Measurements from ENCODE around the gene AMZ1. TPM values are rescaled to one million over a fixed set of nuclear protein-coding genes. Genes with fewer than 3 reads are reported as not detected.
A peak's percentile ranks its signal among the peaks of the same experiment; 100 is the strongest.

The AMZ1 gene
- total RNA-seq, 1 experiment from 2014 or later, result 1.2 TPM

- no peak for DNase-seq (ENCODE audit: low read depth)
These were observed 62.0 kb downstream of the AMZ1 start for GRCh38 chr7:2750004-2750407.

- no peak for DNase-seq (ENCODE audit: low read depth)
These were observed 63.1 kb downstream of the AMZ1 start for GRCh38 chr7:2751086-2751485.

GRCh38 chr7:2753148-2753547 is 65.1 kb downstream of the AMZ1 start:
- DNase-seq (ENCODE audit: low read depth), result no peak

GRCh38 chr7:2754086-2754485 is 66.1 kb downstream of the AMZ1 start:
- DNase-seq (ENCODE audit: low read depth), result no peak

GRCh38 chr7:2754912-2755311 is 66.9 kb downstream of the AMZ1 start:
- DNase-seq (ENCODE audit: low read depth), result no peak

GRCh38 chr7:2755531-2755930 is 67.5 kb downstream of the AMZ1 start:
- DNase-seq (ENCODE audit: low read depth), result no peak

GRCh38 chr7:2757361-2757903 is 69.4 kb downstream of the AMZ1 start:
- DNase-seq (ENCODE audit: low read depth), result peak; percentile 89

- DNase-seq (ENCODE audit: low read depth), result peak; percentile 99
These were observed 70.1 kb downstream of the AMZ1 start for GRCh38 chr7:2757904-2758672.

GRCh38 chr7:2758673-2759616 is 70.9 kb downstream of the AMZ1 start:
- no peak for DNase-seq (ENCODE audit: low read depth)

GRCh38 chr7:2759736-2760097 is 71.7 kb downstream of the AMZ1 start:
- DNase-seq (ENCODE audit: low read depth), result no peak

- peak; percentile 52 for DNase-seq (ENCODE audit: low read depth)
These were observed 72.3 kb downstream of the AMZ1 start for GRCh38 chr7:2760098-2760889.

GRCh38 chr7:2761131-2761624 is 73.2 kb downstream of the AMZ1 start:
- DNase-seq (ENCODE audit: low read depth), result no peak

GRCh38 chr7:2761801-2762497 is 73.9 kb downstream of the AMZ1 start:
- DNase-seq (ENCODE audit: low read depth), result no peak

GRCh38 chr7:2763597-2763996 is 75.6 kb downstream of the AMZ1 start:
- no peak for DNase-seq (ENCODE audit: low read depth)

GRCh38 chr7:2764621-2765020 is 76.6 kb downstream of the AMZ1 start:
- DNase-seq (ENCODE audit: low read depth), result no peak

Other genes starting within 250 kb of the AMZ1 start
- gene GRIFIN, start 211.8 kb upstream of the AMZ1 start, total RNA-seq (2014; rRNA removed; shearing (Covaris generic)), result not detected in 2 replicates
- 4.9 and 11.9 TPM in 2 replicates for gene LFNG, start 168.4 kb upstream of the AMZ1 start, total RNA-seq (2014; rRNA removed; shearing (Covaris generic))
- gene BRAT1, start 132.7 kb upstream of the AMZ1 start, total RNA-seq (2014; rRNA removed; shearing (Covaris generic)), result 18.8 and 39.0 TPM in 2 replicates
- 7.9 and 11.2 TPM in 2 replicates for gene IQCE, start 129.2 kb upstream of the AMZ1 start, total RNA-seq (2014; rRNA removed; shearing (Covaris generic))
- gene TTYH3, start 56.2 kb upstream of the AMZ1 start, total RNA-seq (2014; rRNA removed; shearing (Covaris generic)), result 18.9 and 38.9 TPM in 2 replicates
- gene GNA12, start 156.1 kb downstream of the AMZ1 start, total RNA-seq (2014; rRNA removed; shearing (Covaris generic)), result 12.5 and 25.7 TPM in 2 replicates

Data from M059J (cell line).